GM19467 (cell line): ENCODE results near the gene PBXIP1.

Experiments used
- ATAC-seq: cut with Tn5 transposase; IDR thresholded peaks from one replicate; pipeline ENCODE4 v1.9.1; 2021; ENCODE audit warnings: mild to moderate bottlenecking, moderate library complexity; ENCODE audit not compliant: unreplicated experiment

The PBXIP1 gene

GRCh38 chr1:154902938-154903566, 52.8 kb downstream of the PBXIP1 start:
- ATAC-seq = no peak

- no peak for ATAC-seq
These were observed 54.3 kb downstream of the PBXIP1 start for GRCh38 chr1:154901591-154901990.

- no peak for ATAC-seq
These were observed 56.9 kb downstream of the PBXIP1 start for GRCh38 chr1:154899041-154899440.

GRCh38 chr1:154896771-154897286, 59.1 kb downstream of the PBXIP1 start:
- no peak for ATAC-seq

- no peak for ATAC-seq
These were observed 60.1 kb downstream of the PBXIP1 start for GRCh38 chr1:154895798-154896197.
